ENCODE data around the gene PYGB.

The PYGB gene

DNA sequence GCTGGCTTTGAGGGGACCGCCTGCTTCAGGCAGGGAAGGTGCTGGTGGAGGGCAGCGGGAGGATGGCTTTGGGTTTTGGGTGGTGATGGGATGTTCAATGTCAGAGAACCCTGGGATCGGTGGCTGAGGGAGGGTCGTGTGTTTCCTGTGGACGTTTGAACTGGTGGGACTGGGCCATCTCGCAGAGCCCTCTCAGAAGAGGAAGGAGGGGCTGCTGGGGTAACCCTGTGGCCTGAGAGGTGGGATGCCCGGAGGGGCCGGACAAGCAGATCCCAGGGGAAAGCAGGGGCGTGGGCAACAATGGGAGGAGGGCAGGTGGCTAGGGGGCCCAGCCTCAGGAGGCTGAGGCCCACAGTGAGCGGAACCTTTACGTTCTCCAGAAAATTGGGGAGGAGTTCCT, 34.9 kb downstream of the PYGB start:
- no peak for DNase-seq (ENCODE audit: low read depth)
- H3K4me3 ChIP-seq (ENCODE audit: control insufficient read depth, low read depth, low read length): no peak overlapping the region
- TF ChIP-seq, protein P1, sequence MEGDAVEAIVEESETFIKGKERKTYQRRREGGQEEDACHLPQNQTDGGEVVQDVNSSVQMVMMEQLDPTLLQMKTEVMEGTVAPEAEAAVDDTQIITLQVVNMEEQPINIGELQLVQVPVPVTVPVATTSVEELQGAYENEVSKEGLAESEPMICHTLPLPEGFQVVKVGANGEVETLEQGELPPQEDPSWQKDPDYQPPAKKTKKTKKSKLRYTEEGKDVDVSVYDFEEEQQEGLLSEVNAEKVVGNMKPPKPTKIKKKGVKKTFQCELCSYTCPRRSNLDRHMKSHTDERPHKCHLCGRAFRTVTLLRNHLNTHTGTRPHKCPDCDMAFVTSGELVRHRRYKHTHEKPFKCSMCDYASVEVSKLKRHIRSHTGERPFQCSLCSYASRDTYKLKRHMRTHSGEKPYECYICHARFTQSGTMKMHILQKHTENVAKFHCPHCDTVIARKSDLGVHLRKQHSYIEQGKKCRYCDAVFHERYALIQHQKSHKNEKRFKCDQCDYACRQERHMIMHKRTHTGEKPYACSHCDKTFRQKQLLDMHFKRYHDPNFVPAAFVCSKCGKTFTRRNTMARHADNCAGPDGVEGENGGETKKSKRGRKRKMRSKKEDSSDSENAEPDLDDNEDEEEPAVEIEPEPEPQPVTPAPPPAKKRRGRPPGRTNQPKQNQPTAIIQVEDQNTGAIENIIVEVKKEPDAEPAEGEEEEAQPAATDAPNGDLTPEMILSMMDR (conservative IDR thresholded peaks at IDR 0.05; ENCODE audit: control insufficient read depth, insufficient read depth, low read depth, low read length): no peak

- no peak for DNase-seq (ENCODE audit: low read depth)
- TF ChIP-seq, protein P1 (conservative IDR thresholded peaks at IDR 0.05; ENCODE audit: control insufficient read depth, insufficient read depth, low read depth, low read length): no peak
- H3K4me3 ChIP-seq (ENCODE audit: control insufficient read depth, low read depth, low read length): no peak overlapping the region
Measured at GRCh38 chr20:25283221-25283951, 35.5 kb downstream of the PYGB start.

DNA sequence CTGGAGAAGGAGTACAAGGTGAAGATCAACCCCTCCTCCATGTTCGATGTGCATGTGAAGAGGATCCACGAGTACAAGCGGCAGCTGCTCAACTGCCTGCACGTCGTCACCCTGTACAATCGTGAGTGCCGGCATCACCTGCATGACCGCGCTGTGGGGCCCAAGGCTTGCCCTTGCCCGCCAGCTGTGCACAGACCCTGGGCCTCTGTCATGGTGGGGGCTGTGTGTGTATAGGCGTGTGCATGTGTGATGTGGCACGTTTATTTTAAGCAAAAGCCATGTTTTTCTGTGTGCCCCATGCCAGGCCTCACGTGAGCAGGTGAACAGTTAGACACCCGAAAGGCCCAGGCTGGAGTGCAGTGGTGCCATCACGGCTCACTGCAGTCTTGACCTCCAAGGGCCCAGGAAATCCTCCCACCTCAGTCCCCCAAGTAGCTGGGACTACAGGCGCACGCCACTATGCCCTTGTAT, 36.3 kb downstream of the PYGB start:
- TF ChIP-seq, protein P1 (conservative IDR thresholded peaks at IDR 0.05; ENCODE audit: control insufficient read depth, insufficient read depth, low read depth, low read length): no peak

GRCh38 chr20:25285091-25285647, 37.3 kb downstream of the PYGB start:
- peak; percentile 32 for DNase-seq (ENCODE audit: low read depth)
- TF ChIP-seq, protein P1 (conservative IDR thresholded peaks at IDR 0.05; ENCODE audit: control insufficient read depth, insufficient read depth, low read depth, low read length): no peak
- no peak overlapping the region for H3K4me3 ChIP-seq (ENCODE audit: control insufficient read depth, low read depth, low read length)

More for the DNA sequence above, 36.3 kb downstream of the PYGB start:
- no peak for DNase-seq (ENCODE audit: low read depth)
- no peak overlapping the region for H3K4me3 ChIP-seq (ENCODE audit: control insufficient read depth, low read depth, low read length)

GRCh38 chr20:25285856-25286798, 38.2 kb downstream of the PYGB start:
- H3K4me3 ChIP-seq (ENCODE audit: control insufficient read depth, low read depth, low read length): no peak overlapping the region
- TF ChIP-seq, protein P1 (conservative IDR thresholded peaks at IDR 0.05; ENCODE audit: control insufficient read depth, insufficient read depth, low read depth, low read length): no peak
- DNase-seq (ENCODE audit: low read depth): no peak

DNA sequence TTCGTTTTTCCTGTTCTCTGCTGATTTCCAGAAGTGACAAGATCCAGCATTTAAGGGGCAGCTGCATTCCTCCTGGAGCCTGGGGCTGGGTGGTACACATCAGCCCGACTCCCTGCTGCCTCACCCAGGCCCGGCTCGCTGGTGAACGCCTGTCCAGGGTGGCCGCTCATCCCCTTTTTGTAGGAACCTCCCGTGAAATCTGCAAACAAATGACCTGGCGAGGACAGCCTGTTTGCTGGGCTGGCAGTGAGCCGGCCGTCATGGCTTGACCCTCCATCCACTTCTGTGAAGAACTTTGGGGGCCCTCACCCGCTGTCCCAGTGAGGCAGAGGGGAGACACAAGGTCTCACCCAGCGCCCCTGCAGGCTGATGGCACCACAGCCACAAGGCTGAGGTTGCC, 39.0 kb downstream of the PYGB start:
- TF ChIP-seq, protein P1 (conservative IDR thresholded peaks at IDR 0.05; ENCODE audit: control insufficient read depth, insufficient read depth, low read depth, low read length): no peak
- DNase-seq (ENCODE audit: low read depth): no peak
- H3K4me3 ChIP-seq (ENCODE audit: control insufficient read depth, low read depth, low read length): no peak overlapping the region

Data from fibroblast of mammary gland (primary cell).